WTC11 (cell line): ENCODE measurements around the gene ANGPTL5.

Experiments used
- AFF4 ChIP-seq: sonication (generic); formaldehyde crosslinking; IDR thresholded peaks from 2 replicates; pipeline ENCODE4 v1.8.1; 2023; ENCODE audit warnings: mild to moderate bottlenecking, missing genetic modification reagents, borderline replicate concordance
- ATF2 ChIP-seq: sonication (generic); formaldehyde crosslinking; IDR thresholded peaks from 2 replicates; pipeline ENCODE4 v1.8.1; 2022; ENCODE audit warnings: low read depth, missing genetic modification reagents, borderline replicate concordance
- CREM ChIP-seq: sonication (generic); formaldehyde crosslinking; IDR thresholded peaks from 2 replicates; pipeline ENCODE4 v1.8.1; 2022; ENCODE audit warnings: mild to moderate bottlenecking, missing genetic modification reagents, moderate library complexity
- CTCF ChIP-seq: fragments of 200-600 bp; IDR thresholded peaks from 2 replicates; pipeline ENCODE4 v1.8.0; 2022; ENCODE audit warnings: antibody characterized with exemption
- E2F1 ChIP-seq: sonication (generic); formaldehyde crosslinking; IDR thresholded peaks from 2 replicates; pipeline ENCODE4 v1.8.0; 2022; ENCODE audit warnings: mild to moderate bottlenecking, missing genetic modification reagents
- JUN ChIP-seq: sonication (generic); formaldehyde crosslinking; IDR thresholded peaks from 2 replicates; pipeline ENCODE4 v1.8.0; 2023; ENCODE audit warnings: mild to moderate bottlenecking, missing genetic modification reagents
- KAT7 ChIP-seq: sonication (generic); formaldehyde crosslinking; IDR thresholded peaks from 2 replicates; pipeline ENCODE4 v1.8.1; 2023; ENCODE audit warnings: missing genetic modification reagents, mild to moderate bottlenecking, borderline replicate concordance
- MAX ChIP-seq: sonication (generic); formaldehyde crosslinking; IDR thresholded peaks from 2 replicates; pipeline ENCODE4 v1.8.0; 2022; ENCODE audit warnings: mild to moderate bottlenecking, missing genetic modification reagents
- TP53 ChIP-seq: sonication (generic); formaldehyde crosslinking; IDR thresholded peaks from 2 replicates; pipeline ENCODE4 v1.8.1; 2023; ENCODE audit warnings: mild to moderate bottlenecking, missing genetic modification reagents
- USF2 ChIP-seq: sonication (generic); formaldehyde crosslinking; IDR thresholded peaks from 2 replicates; pipeline ENCODE4 v1.8.1; 2023; ENCODE audit warnings: mild to moderate bottlenecking, missing genetic modification reagents, moderate library complexity
- ZNF232 ChIP-seq: sonication (generic); formaldehyde crosslinking; IDR thresholded peaks from 2 replicates; pipeline ENCODE4 v1.8.0; 2022; ENCODE audit warnings: mild to moderate bottlenecking, missing genetic modification reagents

- TF ChIP-seq E2F1, result no peak
- no peak for TF ChIP-seq CTCF
- no peak for TF ChIP-seq JUN
- TF ChIP-seq KAT7, result no peak
- no peak for TF ChIP-seq ATF2
- TF ChIP-seq ZNF232 (CRISPR knock-in tag), result no peak
- TF ChIP-seq CREM (CRISPR knock-in tag), result no peak
- TF ChIP-seq TP53 (CRISPR knock-in tag), result no peak
- TF ChIP-seq MAX, result no peak
- no peak for TF ChIP-seq USF2 (CRISPR knock-in tag)
- no peak for TF ChIP-seq AFF4
Measured at GRCh38 chr11:101881586-101881985, 34.7 kb downstream of the ANGPTL5 start.
